ENCODE measurements around the gene VCL.

VCL gene

GRCh38 chr10:74160013-74160412, 162.1 kb downstream of the VCL start:
- DNase-seq, result no peak

DNA sequence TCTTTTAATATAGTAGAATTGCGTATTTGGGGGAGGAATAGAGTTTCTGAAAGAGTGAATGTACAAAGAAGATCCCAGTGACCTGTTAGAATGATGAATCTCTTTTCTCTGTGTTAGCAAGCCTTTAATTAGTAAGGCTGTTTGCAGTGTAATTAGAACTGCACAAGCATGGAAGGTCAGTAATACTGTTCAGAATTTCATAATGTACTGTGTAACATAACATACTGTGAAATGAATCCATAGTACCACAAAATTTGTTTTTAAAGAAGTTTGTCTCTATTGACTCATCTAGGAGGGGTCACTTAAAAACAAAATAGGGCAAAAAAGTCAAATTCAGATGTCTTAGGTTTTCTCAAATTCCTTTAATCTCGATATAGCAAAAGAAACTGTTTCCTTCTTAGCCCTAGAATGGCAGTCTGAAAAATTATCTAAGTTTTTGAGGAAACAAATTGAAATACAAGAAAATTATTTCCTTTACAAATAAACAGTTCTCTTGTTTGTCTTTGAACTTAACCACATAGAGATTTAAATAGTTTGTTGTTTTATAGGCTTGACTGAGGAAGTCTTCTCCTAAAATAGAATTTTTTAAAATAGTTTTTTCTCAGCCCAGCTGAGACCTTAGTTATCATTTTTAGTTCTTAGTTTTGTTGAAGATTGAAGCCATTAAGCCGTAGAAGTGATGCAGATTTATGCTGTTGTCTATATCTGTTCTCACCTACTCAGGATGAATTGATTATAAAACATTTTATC, 165.6 kb downstream of the VCL start:
- no peak for DNase-seq

DNA sequence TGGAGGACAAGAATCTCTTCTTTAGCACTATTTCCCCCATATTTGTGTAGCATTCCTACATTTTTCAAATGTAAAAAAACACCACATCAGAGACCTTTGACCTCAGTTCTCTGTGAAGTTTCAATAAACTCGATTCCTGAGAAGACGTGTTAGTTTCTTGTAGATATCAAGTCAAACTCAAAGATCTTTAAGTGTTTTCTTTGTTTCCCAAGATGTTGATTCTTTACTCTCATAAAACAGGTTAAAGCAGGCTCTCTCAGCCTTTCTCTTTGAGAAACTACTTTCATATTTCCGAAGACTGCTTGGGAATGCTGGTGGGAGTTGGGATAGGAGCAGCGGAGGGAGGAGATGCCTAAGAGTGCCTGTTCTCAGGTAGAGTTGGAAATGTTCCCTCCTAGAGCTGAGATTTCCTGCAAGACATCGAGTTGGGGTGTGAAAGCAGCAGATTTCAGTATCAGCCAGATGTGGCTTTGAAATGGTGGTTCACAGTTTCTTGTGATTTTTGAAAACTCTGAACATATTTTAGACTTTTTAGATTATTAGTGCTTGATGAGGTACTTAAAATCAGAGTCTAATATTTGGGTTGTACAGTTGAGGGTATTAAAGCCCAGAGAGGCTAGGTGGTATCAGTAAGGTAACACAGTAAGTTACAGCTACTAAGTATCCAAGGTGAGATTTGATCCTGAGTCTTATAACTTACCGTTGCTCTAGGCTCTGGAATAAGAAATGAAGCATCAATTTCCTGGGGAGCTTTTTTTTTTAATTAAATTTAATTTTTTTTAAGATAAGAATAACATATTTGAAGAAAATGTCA, 167.0 kb downstream of the VCL start:
- no peak for DNase-seq

DNA sequence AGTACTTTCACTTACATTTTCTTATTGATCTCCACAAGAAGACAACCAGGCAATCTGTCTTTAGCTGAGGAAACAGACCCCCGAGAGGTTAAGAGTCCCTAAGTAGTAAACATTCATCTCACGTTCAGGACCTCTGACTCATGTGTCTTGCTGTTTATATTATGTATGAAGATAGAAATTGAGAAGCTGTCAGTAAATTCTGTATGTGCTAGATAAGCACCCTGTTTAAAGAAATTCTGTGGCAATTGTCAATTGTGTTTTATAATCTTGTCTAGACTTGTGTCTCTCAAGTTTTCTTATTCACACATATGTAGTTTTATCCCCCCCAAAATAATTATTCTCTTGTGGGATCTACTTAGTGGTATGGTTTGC, 167.6 kb downstream of the VCL start:
- DNase-seq, result no peak

DNA sequence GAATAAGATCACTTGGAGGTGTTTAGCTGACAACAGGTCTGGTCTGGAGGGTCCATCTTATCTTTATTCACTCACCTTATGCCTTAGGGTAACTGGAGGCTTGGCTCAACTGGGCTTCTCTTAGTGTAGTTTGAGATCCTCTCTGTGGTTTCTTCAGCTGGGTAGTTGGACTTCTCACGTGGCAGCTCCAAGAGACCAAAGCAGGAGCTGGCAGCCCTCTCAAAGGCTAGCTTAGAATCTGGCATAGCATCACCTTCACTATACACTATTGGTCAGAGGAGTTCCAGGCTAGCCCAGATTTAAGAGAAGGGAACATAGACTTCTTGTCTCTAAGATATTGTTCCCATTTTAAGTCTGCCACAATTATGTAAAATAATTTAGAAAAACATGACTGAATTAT, 169.5 kb downstream of the VCL start:
- no peak for DNase-seq

Data from amniotic stem cell (primary cell).